ENCODE measurements around the gene AMPD3.

AMPD3 gene

GRCh38 chr11:10438458-10438857 is 16.6 kb upstream of the AMPD3 start:
- no peak for DNase-seq (ENCODE audit: low spot score)

- no peak for DNase-seq (ENCODE audit: low spot score)
Observed at GRCh38 chr11:10439351-10439750, 15.7 kb upstream of the AMPD3 start.

GRCh38 chr11:10439924-10440323 is 15.1 kb upstream of the AMPD3 start:
- no peak for DNase-seq (ENCODE audit: low spot score)

- DNase-seq (ENCODE audit: low spot score): no peak
Observed at GRCh38 chr11:10440401-10440800, 14.7 kb upstream of the AMPD3 start.

- DNase-seq (ENCODE audit: low spot score): no peak
Observed at GRCh38 chr11:10441091-10441490, 14.0 kb upstream of the AMPD3 start.

GRCh38 chr11:10441652-10442503 is 13.2 kb upstream of the AMPD3 start:
- peak; percentile 31 for DNase-seq (ENCODE audit: low spot score)

- DNase-seq (ENCODE audit: low spot score): no peak
Observed at GRCh38 chr11:10443152-10443551, 11.9 kb upstream of the AMPD3 start.

- no peak for DNase-seq (ENCODE audit: low spot score)
Observed at GRCh38 chr11:10443721-10444235, 11.3 kb upstream of the AMPD3 start.

GRCh38 chr11:10444725-10445315 is 10.2 kb upstream of the AMPD3 start:
- no peak for DNase-seq (ENCODE audit: low spot score)

GRCh38 chr11:10447445-10447844 is 7.6 kb upstream of the AMPD3 start:
- no peak for DNase-seq (ENCODE audit: low spot score)

- DNase-seq (ENCODE audit: low spot score): peak; percentile 53
Observed at GRCh38 chr11:10450462-10451425, 4.3 kb upstream of the AMPD3 start.

- DNase-seq (ENCODE audit: low spot score): no peak
Observed at GRCh38 chr11:10451426-10452116, 3.5 kb upstream of the AMPD3 start.

- DNase-seq (ENCODE audit: low spot score): no peak
Observed at GRCh38 chr11:10452211-10452767, 2.8 kb upstream of the AMPD3 start.

- DNase-seq (ENCODE audit: low spot score): no peak
Observed at GRCh38 chr11:10453261-10453660, 1.8 kb upstream of the AMPD3 start.

- DNase-seq (ENCODE audit: low spot score): peak; percentile 79
Observed at GRCh38 chr11:10455637-10456487, 798 bp downstream of the AMPD3 start.

- no peak for DNase-seq (ENCODE audit: low spot score)
Observed at GRCh38 chr11:10456519-10456918, 1.5 kb downstream of the AMPD3 start.

- DNase-seq (ENCODE audit: low spot score): no peak
Observed at GRCh38 chr11:10457901-10458300, 2.8 kb downstream of the AMPD3 start.

GRCh38 chr11:10459029-10459970 is 4.2 kb downstream of the AMPD3 start:
- DNase-seq (ENCODE audit: low spot score): peak; percentile 84

GRCh38 chr11:10460611-10461275 is 5.7 kb downstream of the AMPD3 start:
- DNase-seq (ENCODE audit: low spot score): no peak
